Measurements from ENCODE around the gene SPACA7. TPM values are rescaled to one million over a fixed set of nuclear protein-coding genes. Genes with fewer than 3 reads are reported as not detected.
"Not testable (repeated sequence)": the region's sequence is repeated elsewhere in the genome, so short reads cannot be mapped to it uniquely, and the experiment has no call there.

Gene SPACA7
- total RNA-seq, 1 experiment from 2014 or later = not detected

DNA sequence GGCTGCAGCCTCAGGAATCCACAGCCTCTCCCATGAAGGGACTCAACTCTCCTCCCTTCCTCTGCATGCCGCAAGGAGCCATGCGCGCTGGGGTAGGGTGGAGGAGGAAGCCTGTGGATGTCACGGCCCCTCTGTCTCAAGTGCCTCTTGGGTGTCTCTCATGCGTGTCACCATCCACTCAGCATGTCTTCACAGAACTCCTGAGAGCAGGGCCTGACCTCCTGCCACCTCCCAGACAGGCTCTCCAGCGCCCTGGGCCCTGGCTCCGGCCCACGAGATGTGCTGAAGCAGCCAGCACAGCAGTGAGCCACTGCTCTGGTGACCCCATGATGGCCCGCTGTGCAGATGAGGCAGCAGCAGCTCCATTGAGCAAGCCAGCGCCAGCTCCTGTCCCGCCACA, 25.9 kb upstream of the SPACA7 start:
- no peak for DNase-seq (ENCODE audit: low read depth)

DNA sequence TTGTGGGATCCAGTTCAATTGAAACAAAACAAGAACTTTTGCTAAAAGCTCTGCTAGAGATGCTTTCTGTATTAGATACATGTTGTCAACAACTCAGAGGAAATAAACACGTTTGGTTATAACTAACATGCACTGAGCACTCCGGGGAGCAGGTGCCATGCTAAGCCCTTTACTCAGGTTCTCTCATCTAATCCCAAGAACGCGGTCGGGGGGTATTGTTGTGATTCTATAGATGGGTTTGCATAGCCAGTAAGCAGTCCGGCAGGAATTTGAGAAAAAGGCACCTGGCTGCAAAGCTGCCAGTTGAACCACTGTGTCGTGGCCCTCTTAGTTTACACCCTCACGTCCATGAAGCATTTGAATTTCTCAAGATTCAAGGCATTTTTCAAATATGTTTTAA, 24.3 kb upstream of the SPACA7 start:
- DNase-seq (ENCODE audit: low read depth) = no peak

DNA sequence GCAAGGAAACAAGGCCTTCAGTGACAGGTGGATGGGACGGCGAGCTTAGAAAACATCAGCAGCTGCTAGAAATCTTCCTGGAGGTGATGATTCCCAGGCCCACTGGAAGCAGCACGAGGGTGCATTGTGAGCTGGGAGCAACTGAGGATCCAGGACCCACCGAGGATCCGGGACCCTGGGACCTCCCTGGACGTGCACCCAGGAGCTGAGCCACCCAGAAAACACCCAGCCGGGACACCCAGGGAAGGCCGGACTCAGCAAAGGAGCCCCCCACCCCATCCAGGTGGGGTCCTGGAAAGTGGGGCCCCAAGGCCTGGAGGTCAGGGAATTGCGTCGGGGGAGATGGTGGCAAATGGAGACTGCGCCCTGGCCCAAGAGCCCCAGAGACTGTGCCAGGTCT, 22.3 kb upstream of the SPACA7 start:
- no peak for DNase-seq (ENCODE audit: low read depth)

DNA sequence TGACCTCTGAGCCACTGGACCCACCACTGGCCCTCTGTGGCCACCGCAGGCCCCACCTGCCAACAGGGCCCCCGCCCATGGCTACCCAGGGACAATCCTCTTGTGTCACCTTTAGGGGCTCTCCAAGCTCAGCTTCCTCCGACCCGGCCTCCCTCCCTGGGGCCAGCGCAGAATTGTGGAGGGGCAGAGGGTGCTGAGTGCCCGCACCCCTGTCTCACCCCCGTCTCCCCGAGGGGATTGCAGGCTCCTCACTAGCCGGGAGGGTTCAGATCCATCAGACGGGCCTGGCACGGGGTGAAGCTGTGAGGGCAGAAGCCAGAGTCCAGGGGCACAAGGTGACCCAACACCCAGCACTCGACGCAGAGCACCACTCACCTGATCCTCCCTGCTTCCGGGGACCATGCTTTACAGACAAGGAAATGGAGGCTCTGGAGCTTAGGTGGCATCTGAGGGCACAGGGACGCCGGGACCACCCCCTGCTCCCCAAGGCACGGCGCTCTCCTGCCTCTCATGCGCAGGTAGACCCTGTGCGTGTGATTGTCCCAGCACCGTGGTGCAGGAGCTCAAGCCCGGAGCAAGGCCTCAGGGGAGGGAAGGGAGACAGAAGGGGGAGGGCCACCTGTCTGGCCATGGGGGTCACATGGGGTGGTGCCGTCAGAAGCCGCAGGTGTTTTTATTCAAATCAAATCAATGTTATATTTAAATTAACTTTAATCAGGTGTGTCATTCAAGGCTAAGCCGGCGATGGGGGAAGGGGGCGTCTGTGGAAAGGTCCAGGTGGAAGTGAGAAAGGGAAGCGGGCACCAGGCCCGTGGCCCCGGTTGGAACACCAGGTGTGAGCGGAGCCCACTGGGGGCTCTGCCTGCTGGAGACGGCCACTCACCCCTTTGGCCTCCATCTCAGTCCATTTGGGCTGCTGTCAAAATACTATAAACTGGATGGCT, 21.6 kb upstream of the SPACA7 start:
- no peak for DNase-seq (ENCODE audit: low read depth)

DNA sequence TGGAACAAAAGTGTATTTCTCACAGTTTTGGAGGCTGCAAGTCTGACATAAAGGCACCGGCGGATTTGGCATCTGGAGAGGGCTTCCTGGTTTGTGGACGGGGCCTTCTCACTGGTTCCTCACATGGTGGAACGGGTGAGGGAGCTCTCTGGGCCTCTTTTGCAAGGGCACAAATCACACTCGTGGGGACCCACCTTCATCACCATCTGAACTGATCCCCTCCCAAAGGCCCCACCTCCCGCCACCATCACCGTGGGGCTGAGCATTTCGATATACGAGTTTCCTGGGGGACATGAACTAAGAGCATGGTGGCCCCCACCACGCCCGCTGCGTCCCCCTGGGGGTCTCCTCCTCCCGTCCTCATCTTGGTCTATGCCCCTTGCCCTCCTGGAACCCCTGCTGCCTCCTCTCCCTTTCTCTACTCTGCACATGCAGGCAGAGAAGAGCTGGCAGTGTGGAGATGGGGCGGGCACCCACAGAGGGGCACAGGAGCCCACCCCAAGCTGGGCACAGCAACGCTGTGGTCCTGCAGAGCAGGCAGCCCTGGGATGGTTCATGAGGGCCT, 20.8 kb upstream of the SPACA7 start:
- no peak for DNase-seq (ENCODE audit: low read depth)

DNA sequence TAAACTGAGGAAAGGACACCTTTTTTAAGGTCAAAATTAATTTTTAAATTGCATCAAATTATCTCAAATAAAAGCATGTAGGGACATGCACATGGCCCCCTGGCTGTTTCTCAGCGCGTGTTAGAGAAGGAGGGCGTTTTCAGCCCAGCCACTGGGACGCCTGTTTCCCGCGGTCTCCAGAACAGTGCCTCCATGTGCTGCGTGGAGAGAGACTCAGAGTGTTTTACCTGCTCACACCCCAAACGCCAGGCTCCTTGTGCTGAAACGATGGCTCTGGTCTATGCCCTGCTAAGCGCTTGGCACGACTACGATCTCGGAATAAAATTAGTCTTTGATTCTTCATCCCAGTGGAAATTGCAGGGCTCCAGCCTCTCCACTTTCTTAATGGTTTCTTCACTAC, 20.0 kb upstream of the SPACA7 start:
- no peak for DNase-seq (ENCODE audit: low read depth)

DNA sequence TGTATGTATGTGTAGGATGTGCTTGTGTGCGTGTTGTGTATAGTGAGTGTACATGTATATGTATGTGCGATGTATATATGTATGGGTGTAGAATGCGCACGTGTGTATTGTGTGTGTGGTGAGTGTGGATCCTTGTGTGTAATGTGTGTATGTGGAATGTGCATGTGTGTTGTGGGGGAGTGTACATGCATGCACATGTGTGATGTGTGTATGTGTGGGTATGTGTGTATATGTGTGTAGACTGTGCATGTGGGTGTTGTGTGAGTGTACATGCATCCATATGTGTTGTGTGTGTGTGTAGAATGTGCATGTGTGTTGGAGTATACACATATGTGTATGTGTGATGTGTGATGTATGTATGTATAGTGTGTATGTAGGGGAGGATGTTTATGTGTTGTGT, 18.0 kb upstream of the SPACA7 start:
- DNase-seq (ENCODE audit: low read depth) = no peak

DNA sequence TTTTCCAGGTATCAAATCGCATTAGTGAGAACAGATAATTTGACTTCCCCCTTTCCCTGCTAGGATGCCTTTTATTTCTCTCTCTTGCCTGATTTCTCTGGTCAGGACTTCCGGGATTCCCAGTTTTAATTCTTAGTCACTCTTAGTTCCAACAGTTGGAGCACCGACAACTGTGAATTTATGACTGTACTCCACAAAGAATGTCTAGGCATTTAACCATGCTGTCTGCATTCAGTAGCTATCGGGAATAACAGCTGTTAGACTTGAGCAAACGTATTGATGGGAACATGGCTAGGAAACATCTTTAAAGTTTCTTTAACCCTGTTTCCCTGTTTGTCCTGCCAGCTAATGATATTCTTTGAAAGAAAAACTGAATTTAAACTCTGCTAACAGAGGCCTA, 14.1 kb upstream of the SPACA7 start:
- no peak for DNase-seq (ENCODE audit: low read depth)

DNA sequence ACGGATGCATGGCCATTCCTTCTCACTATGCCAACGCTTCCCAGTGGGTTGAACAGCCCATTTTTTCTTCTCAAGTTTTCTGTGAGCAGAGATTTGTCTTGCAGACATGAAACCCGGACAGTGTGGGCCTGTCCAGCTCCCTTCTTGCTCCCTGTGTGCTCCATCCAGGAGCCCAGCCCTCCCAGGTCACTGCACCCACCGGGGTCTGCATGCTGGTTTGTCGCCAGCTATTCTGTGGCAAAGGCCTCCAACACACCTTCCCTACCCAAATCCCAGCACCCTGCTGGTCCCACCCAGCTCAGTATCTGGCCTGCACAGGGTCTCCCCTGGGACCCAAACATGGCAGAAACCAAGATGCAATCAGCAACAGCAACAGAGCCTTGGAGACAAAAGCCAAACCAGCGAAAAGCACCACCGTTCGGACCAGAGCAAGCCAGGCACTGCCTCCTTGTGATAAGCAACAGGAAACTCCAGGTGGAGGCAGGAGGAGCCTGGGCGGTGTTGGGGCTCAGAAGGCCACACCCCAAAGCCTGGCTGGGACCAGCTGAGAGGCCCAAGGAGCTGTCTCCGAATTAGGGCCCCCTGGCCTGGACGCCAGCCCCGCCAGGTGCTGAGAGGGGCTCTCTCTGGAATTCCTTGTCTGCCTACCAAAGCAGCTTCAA, 12.2 kb upstream of the SPACA7 start:
- no peak for DNase-seq (ENCODE audit: low read depth)

DNA sequence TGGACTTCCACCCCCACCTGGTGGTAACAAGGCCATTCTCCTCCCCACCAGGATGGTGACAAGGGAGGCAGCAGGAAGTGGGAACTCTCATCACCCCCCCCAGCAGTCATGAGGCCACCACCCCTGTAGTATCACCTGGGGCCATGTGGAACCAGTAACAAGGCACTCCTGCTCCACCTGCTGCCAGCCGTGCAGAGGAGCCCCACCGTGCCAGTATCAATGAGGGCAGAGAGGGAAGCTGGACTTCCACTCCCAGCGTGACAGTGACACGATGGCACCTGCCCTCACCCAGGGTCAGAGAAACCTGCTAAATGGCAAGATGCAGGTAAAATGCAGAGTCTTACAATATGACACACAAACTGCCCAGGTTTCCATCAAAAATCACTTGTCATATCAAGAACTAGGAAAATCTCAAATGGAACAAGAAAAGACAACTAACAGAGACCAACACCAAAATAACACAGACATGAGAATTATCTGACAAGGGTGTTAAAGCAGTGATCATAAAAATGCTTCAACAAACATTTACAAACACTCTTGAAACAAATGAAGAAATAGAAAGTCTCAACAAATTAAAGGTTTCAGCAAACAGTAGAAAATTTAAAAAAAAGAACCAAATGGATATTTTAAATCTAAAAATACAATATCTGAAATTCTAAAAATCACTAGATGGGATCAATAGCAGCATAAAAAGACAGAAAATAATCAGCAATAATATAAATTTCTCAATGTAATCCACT, 9.1 kb upstream of the SPACA7 start:
- no peak for DNase-seq (ENCODE audit: low read depth)

DNA sequence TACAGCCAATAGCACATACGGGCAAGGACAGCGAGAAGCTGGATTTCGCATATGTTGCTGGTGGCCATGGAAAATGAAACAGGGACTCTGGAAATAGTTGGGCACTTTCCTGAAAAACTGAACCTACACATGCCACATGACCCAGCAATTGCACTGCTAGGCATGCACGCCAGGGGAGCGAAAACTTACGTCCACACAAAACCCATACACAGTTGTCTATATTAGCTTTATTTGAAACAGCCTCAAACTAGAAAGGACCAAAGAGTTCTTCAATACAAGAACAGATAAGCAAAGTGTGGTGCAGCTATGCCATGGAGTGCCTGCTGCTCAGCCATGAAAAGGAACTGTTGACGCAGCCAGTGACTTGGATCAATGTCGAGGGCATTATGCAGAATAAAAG, 7.3 kb upstream of the SPACA7 start:
- DNase-seq (ENCODE audit: low read depth) = no peak

DNA sequence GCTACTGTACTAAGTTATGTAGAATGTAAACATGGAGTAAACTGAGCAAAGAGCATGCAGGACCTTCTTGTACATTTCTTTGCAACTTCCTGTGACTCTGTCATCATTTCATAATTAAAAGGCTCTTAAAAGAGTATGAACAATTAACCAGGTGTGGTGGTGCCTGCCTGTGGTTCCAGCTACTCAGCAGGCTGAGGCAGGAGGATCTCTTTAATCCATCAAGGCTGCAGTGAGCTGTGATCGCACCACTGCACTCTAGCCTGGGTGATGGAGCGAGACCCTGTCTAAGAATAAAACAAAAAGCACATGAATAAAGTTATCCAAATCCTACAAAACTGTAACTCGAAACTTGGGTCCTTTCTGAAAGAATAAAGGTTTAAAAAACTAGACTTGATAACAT, 5.8 kb upstream of the SPACA7 start:
- no peak for DNase-seq (ENCODE audit: low read depth)

DNA sequence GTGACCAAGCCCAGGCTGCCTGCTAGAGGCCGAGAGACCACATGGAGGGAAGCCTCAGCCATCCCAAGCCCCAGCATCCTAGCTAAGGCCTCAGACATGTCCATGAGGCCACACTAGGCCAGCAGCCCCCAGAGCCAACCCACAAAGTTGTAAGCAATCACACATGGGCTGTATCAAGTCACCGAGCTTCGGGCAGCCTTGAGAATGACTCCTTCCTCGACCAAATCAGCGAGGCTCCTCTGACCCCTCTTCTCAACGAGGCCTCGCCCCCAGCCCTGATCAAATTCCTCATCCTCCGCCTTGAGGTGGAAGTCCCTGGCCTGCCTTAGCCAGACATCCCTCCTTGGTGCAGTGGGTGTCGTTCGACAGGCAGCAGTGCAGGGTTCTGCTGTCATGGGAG, 1.9 kb upstream of the SPACA7 start:
- no peak for DNase-seq (ENCODE audit: low read depth)

DNA sequence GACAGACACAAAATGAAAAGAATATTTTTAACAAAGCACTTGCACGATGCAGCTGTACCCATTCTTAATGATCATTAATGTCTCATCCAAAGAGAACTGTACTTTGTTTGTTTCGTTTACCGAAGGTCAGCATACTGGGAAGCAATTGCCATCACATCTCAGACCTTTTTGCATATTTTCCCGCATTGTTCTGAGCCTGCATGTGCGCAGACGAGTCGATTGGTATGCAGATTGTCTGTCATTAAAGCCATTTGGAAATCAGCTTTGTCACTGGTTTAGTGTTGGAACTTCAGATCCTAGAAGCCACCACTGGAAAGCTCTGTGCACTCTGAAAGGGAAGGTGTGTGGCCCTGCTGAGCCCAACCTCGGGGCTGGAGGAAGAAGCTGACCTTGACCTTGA, 15.6 kb downstream of the SPACA7 start:
- DNase-seq (ENCODE audit: low read depth) = no peak

DNA sequence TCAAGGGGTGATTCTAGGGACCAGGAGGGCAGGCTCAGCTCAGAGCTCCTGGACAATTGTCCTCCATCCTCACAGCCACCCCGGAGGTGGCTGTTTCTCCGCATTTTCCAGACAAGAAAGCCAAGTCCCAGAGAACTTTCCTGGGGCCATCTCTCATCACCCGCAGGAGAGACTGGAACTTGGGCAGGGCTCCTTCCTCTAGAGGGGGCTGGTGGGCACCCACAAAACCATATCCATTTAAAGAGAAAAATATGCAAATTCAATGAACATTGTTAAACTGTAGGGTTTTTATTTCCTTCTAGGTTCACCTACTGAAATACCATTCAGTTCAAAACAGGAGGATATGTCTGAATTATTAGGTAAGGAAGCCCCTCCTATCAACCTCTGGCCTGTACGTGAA, 16.6 kb downstream of the SPACA7 start:
- DNase-seq (ENCODE audit: low read depth) = no peak

DNA sequence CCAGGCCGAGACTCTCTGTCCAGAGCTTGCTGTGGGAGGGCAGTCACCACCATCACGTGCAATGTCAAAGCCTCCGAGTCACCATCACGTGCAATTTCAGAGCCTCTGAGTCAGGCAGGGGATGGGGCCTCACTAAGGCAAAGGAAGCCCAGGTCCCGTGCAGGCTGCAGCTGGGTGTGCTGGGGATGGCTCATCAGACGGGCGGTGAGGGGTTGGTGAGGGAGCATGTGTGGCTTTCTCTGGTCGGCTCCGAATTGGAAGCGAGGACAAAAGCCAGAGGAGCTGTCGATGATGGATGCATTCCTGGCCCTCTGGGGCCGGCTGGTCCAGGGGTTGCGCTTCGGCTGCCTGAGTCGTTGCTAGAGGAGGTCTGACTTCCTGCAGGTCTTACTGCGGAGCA, 18.9 kb downstream of the SPACA7 start:
- DNase-seq (ENCODE audit: low read depth) = peak; percentile 47

DNA sequence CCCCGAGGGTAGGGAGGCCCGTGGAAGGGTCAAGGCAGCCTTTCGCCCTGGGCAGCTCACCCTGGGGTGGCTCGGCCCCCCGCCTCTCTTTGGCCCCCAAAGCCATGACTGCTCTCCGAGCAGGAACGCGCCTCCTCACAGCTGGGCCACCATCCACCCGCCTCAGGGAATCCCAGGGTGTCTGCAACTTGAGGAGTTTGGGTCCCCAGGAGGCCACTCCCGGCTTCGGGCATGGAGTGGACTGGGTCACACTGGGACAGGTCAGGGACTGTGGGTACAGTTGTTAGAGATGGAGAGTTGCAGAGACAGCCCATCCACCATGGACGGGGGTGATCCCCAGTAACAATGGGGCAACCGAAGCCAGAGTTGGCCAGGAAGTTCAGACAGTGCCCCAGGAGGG, 19.8 kb downstream of the SPACA7 start:
- DNase-seq (ENCODE audit: low read depth) = not testable (repeated sequence)

DNA sequence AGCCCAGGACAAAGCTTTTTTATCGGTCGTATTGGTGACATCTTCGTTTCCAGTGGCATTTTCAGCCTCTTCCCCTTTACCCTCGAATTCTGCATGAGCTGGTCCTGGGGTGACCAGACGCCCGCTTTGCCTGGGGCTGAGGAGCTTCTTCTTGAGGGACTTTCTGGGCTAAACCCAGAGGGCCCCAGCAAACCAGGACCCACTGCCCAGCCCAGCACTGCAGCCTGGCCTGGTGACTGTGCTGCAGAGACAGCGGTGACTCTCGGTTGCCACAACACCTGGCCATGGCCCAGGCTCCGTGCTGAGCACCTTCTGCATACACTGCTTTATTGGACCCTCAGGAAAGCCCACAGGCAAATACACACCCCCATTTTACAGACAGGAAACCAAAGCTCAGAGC, 21.0 kb downstream of the SPACA7 start:
- no peak for DNase-seq (ENCODE audit: low read depth)

DNA sequence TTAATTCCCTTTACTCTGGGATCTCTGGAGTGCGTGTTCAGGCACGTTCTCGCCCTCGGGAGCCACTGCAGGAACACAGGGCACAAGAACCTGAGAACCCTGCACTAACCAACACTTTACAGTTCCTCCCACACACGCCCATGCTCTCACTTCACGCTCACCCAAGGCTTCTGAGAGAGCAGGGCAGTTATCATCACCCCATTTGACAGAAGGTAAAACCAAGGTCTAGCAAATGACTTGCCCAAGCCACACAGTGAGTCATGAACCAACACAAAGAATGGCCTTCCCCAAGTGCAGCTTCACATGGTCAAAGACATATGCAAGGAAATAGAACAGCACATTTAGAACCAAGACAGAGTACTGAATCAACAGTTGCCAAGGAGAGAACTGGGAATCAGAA, 22.2 kb downstream of the SPACA7 start:
- not testable (repeated sequence) for DNase-seq (ENCODE audit: low read depth)

DNA sequence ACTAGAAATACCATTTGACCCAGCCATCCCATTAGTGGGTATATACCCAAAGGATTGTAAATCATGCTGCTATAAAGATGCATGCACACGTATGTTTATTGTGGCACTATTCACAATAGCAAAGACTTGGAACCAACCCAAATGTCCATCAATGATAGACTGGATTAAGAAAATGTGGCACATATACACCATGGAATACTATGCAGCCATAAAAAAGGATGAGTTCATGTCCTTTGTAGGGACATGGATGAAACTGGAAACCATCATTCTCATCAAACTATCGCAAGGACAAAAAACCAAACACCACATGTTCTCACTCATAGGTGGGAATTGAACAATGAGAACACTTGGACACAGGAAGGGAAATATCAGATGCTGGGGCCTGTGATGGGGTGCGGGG, 33.7 kb downstream of the SPACA7 start:
- DNase-seq (ENCODE audit: low read depth) = not testable (repeated sequence)

DNA sequence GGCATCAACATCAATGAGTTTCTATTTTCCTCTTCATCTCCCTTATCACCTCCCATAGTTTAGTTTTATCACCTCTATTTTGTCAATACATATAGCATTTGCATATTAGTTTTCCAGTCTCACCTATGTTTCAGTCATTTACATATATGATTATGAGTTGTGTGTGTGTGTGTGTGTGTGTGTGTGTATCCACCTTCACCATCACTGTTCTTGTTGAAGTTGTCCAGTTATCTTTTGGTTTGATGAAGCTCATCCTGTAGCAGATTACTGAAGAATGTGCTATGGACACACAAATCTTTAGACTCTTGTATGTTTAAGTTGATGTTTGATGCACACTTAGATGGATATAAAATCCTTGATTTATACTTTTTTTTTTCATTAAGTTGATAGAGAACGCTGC, 40.5 kb downstream of the SPACA7 start:
- DNase-seq (ENCODE audit: low read depth) = no peak

DNA sequence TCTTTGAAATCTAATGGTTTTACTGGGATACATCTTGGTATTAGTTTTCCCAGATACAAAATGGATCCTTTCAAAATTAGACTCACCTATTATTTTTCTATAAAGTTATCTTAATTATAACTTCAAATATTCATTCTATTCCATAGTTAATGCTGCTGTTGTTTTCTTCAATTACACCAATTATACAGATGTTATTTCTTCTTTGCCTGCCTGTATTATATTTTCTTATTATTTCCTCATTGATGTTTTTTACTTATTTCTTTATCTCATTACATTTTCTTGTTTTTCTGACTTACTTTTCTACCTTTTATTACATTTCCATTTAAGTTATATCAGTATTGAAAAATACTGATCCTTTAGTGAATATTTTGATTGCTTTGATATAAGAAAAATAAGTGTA, 40.9 kb downstream of the SPACA7 start:
- no peak for DNase-seq (ENCODE audit: low read depth)

Data from M059J (cell line).